NCI-H2171 (cell line): ENCODE results near the gene OLFM1.
"Not testable (repeated sequence)": the region's sequence is repeated elsewhere in the genome, so short reads cannot be mapped to it uniquely, and the experiment has no call there.

Experiments
- DNase-seq: peaks from one replicate; lab custom pipeline; 2025; lab: John Stamatoyannopoulos, UW

Gene OLFM1

GRCh38 chr9:135134268-135135022, 47.0 kb downstream of the OLFM1 start:
- DNase-seq, result peak; percentile 96

GRCh38 chr9:135135171-135135928, 47.9 kb downstream of the OLFM1 start:
- DNase-seq, result peak; percentile 26

GRCh38 chr9:135135929-135136315, 48.5 kb downstream of the OLFM1 start:
- DNase-seq, result no peak

- no peak for DNase-seq
These were observed 49.0 kb downstream of the OLFM1 start for GRCh38 chr9:135136481-135136880.

- peak; percentile 69 for DNase-seq
These were observed 49.7 kb downstream of the OLFM1 start for GRCh38 chr9:135136991-135137832.

- no peak for DNase-seq
These were observed 50.8 kb downstream of the OLFM1 start for GRCh38 chr9:135138078-135138855.

GRCh38 chr9:135139366-135139959, 52.0 kb downstream of the OLFM1 start:
- DNase-seq, result peak; percentile 35

- no peak for DNase-seq
These were observed 53.8 kb downstream of the OLFM1 start for GRCh38 chr9:135141183-135141774.

- peak; percentile 93 for DNase-seq
These were observed 57.2 kb downstream of the OLFM1 start for GRCh38 chr9:135144581-135145170.

GRCh38 chr9:135145312-135145711, 57.8 kb downstream of the OLFM1 start:
- DNase-seq, result no peak

GRCh38 chr9:135146241-135146640, 58.8 kb downstream of the OLFM1 start:
- no peak for DNase-seq

- DNase-seq, result no peak
These were observed 59.5 kb downstream of the OLFM1 start for GRCh38 chr9:135146766-135147473.

GRCh38 chr9:135147474-135147805, 60.0 kb downstream of the OLFM1 start:
- peak; percentile 61 for DNase-seq

GRCh38 chr9:135147938-135148337, 60.5 kb downstream of the OLFM1 start:
- DNase-seq, result no peak

- DNase-seq, result no peak
These were observed 60.9 kb downstream of the OLFM1 start for GRCh38 chr9:135148386-135148785.

GRCh38 chr9:135149901-135150300, 62.4 kb downstream of the OLFM1 start:
- DNase-seq, result not testable (repeated sequence)

- DNase-seq, result no peak
These were observed 63.5 kb downstream of the OLFM1 start for GRCh38 chr9:135150981-135151380.

GRCh38 chr9:135151757-135152613, 64.5 kb downstream of the OLFM1 start:
- no peak for DNase-seq
